Mesenteric fat pad (tissue), 1 donor: Measurements from ENCODE around the gene GPR137B. TPM values are rescaled to one million over a fixed set of nuclear protein-coding genes. Genes with fewer than 3 reads are reported as not detected.
"Not testable (repeated sequence)": the region's sequence is repeated elsewhere in the genome, so short reads cannot be mapped to it uniquely, and the experiment has no call there.

Source experiments
- DNase-seq: peaks from one replicate; pipeline ENCODE4 v3.0.0-alpha.2; 2020; ENCODE audit warnings: low spot score
- total RNA-seq: library from RNA; stranded (reverse); fragmentation: NEBNext Ultra II Directional; extraction: Animal tissue kit (Norgen Biotek cat#: 25700); gene quantifications from one replicate; pipeline ENCODE4 v1.2.1, GENCODE V29; 2021
- donor health status: DM: yes; HTN: yes; CAD: no.

Gene GPR137B
- total RNA-seq, 1 donor from 2014 or later, result 32.9 TPM

- DNase-seq, result not testable (repeated sequence)
Measured at GRCh38 chr1:236186471-236186870, 44.1 kb downstream of the GPR137B start.

GRCh38 chr1:236188084-236188483 lies 45.7 kb downstream of the GPR137B start:
- DNase-seq, result not testable (repeated sequence)

GRCh38 chr1:236193184-236193583 lies 50.8 kb downstream of the GPR137B start:
- DNase-seq, result no peak

- DNase-seq, result no peak
Measured at GRCh38 chr1:236200925-236201324, 58.6 kb downstream of the GPR137B start.

- DNase-seq, result no peak
Measured at GRCh38 chr1:236201786-236202185, 59.4 kb downstream of the GPR137B start.

GRCh38 chr1:236204039-236204438 lies 61.7 kb downstream of the GPR137B start:
- no peak for DNase-seq

- DNase-seq, result no peak
Measured at GRCh38 chr1:236204656-236205055, 62.3 kb downstream of the GPR137B start.

GRCh38 chr1:236206548-236206947 lies 64.2 kb downstream of the GPR137B start:
- no peak for DNase-seq

- DNase-seq, result no peak
Measured at GRCh38 chr1:236207121-236207520, 64.8 kb downstream of the GPR137B start.

- DNase-seq, result no peak
Measured at GRCh38 chr1:236207569-236207968, 65.2 kb downstream of the GPR137B start.

GRCh38 chr1:236209185-236209584 lies 66.8 kb downstream of the GPR137B start:
- DNase-seq, result no peak

GRCh38 chr1:236209713-236210112 lies 67.4 kb downstream of the GPR137B start:
- no peak for DNase-seq

GRCh38 chr1:236211815-236212214 lies 69.5 kb downstream of the GPR137B start:
- no peak for DNase-seq

- no peak for DNase-seq
Measured at GRCh38 chr1:236213534-236213933, 71.2 kb downstream of the GPR137B start.

GRCh38 chr1:236214761-236215160 lies 72.4 kb downstream of the GPR137B start:
- DNase-seq, result no peak

GRCh38 chr1:236220473-236220872 lies 78.1 kb downstream of the GPR137B start:
- no peak for DNase-seq

- no peak for DNase-seq
Measured at GRCh38 chr1:236222632-236223031, 80.3 kb downstream of the GPR137B start.

GRCh38 chr1:236228411-236228810 lies 86.1 kb downstream of the GPR137B start:
- DNase-seq, result no peak

GRCh38 chr1:236235116-236235515 lies 92.8 kb downstream of the GPR137B start:
- DNase-seq, result no peak

- DNase-seq, result no peak
Measured at GRCh38 chr1:236239092-236239585, 96.8 kb downstream of the GPR137B start.

- no peak for DNase-seq
Measured at GRCh38 chr1:236240675-236241074, 98.3 kb downstream of the GPR137B start.

GRCh38 chr1:236242568-236242967 lies 100.2 kb downstream of the GPR137B start:
- DNase-seq, result no peak

- no peak for DNase-seq
Measured at GRCh38 chr1:236247286-236247685, 104.9 kb downstream of the GPR137B start.

GRCh38 chr1:236251587-236251986 lies 109.2 kb downstream of the GPR137B start:
- DNase-seq, result no peak
